Fibroblast of lung (primary cell): ENCODE measurements around the gene OSBP2. TPM values are rescaled to one million over a fixed set of nuclear protein-coding genes. Genes with fewer than 3 reads are reported as not detected.

Experiments
- DNase-seq, 2 donors: peaks; one replicate each; pipeline versions ENCODE4 v3.0.0 to v3.0.0-alpha.2; 2010; ENCODE audit warnings: low read depth in 2 of 2
- H2AFZ ChIP-seq: 2 replicates; pipeline ENCODE4 v1.5.1; 2012; ENCODE audit warnings: low read length, control low read depth, inconsistent platforms
- H3K27ac ChIP-seq: 2 replicates; pipeline ENCODE4 v1.5.1; 2011; ENCODE audit warnings: low read length, control low read depth; ENCODE audit not compliant: insufficient read depth
- H3K27me3 ChIP-seq: 2 replicates; pipeline ENCODE4 v1.5.1; 2011; ENCODE audit warnings: mild to moderate bottlenecking, low read length; ENCODE audit not compliant: control insufficient read depth, insufficient read depth
- H3K36me3 ChIP-seq: 2 replicates; pipeline ENCODE4 v1.5.1; 2011; ENCODE audit warnings: low read length; ENCODE audit not compliant: control insufficient read depth, insufficient read depth
- H3K4me1 ChIP-seq: 2 replicates; pipeline ENCODE4 v1.5.1; 2011; ENCODE audit warnings: low read length; ENCODE audit not compliant: control insufficient read depth, insufficient read depth; ENCODE audit errors: extremely low read depth
- H3K4me2 ChIP-seq: 2 replicates; pipeline ENCODE4 v1.5.1; 2011; ENCODE audit warnings: low read length, control low read depth; ENCODE audit not compliant: insufficient read depth; ENCODE audit errors: extremely low read depth
- H3K4me3 ChIP-seq, 4 experiments: fragments of 200-600 bp in 1 of 4; sonication (generic) in 1 of 4; replicated peaks in 1 of 4; 2 replicates each; pipeline ENCODE4 v1.5.1; 2011 to 2016; ENCODE audit warnings: low read length in 4 of 4, low read depth in 3 of 4, mild to moderate bottlenecking in 3 of 4, control low read depth in 2 of 4, inconsistent platforms in 1 of 4, mixed read lengths in 1 of 4; ENCODE audit not compliant: insufficient read depth in 1 of 4; ENCODE audit errors: control extremely low read depth in 1 of 4
- H3K79me2 ChIP-seq: 2 replicates; pipeline ENCODE4 v1.5.1; 2012; ENCODE audit warnings: mild to moderate bottlenecking, low read length, inconsistent platforms; ENCODE audit not compliant: control insufficient read depth, insufficient read depth
- H3K9ac ChIP-seq: 2 replicates; pipeline ENCODE4 v1.5.1; 2011; ENCODE audit warnings: mild to moderate bottlenecking, low read length, control low read depth; ENCODE audit not compliant: insufficient read depth
- H3K9me3 ChIP-seq: 2 replicates; pipeline ENCODE4 v1.5.1; 2012; ENCODE audit warnings: low read depth, low read length; ENCODE audit not compliant: control insufficient read depth, insufficient read depth
- H4K20me1 ChIP-seq: 2 replicates; pipeline ENCODE4 v1.5.1; 2011; ENCODE audit warnings: low read length; ENCODE audit not compliant: control insufficient read depth, insufficient read depth; ENCODE audit errors: extremely low read depth
- CTCF ChIP-seq, 2 donors: IDR thresholded peaks in 1 of 2; conservative IDR thresholded peaks in 1 of 2; 1 replicate in 1 of 2; 2 replicates in 1 of 2; pipeline ENCODE4 v1.5.1; 2011 to 2012; ENCODE audit warnings: low read length in 2 of 2, control low read depth in 1 of 2, inconsistent platforms in 1 of 2, low read depth in 1 of 2, mild to moderate bottlenecking in 1 of 2
- EZH2 ChIP-seq: IDR thresholded peaks from 2 replicates; pipeline ENCODE4 v1.5.1; 2012; ENCODE audit warnings: low read length, control low read depth, mild to moderate bottlenecking; ENCODE audit errors: missing control alignments
- polyA plus RNA-seq, 2 donors: library from polyadenylated mRNA; depleted of rRNA in 1 of 2; stranded (reverse) in 1 of 2; unstranded in 1 of 2; fragments of >200 nt; gene quantifications; 2 replicates each; pipeline ENCODE4 v1.2.1, GENCODE V29; 2011 to 2012; ENCODE audit warnings: missing spikeins in 1 of 2
- total RNA-seq: library from RNA; depleted of rRNA; stranded (reverse); fragments of >200 nt; gene quantifications from 2 replicates; pipeline ENCODE4 v1.2.1, GENCODE V29; 2014

The OSBP2 gene
- total and polyA plus RNA-seq, 2 donors (not counting 1 experiment from before 2014, with no cell fraction given) = 0.40 to 3.8 TPM

DNA sequence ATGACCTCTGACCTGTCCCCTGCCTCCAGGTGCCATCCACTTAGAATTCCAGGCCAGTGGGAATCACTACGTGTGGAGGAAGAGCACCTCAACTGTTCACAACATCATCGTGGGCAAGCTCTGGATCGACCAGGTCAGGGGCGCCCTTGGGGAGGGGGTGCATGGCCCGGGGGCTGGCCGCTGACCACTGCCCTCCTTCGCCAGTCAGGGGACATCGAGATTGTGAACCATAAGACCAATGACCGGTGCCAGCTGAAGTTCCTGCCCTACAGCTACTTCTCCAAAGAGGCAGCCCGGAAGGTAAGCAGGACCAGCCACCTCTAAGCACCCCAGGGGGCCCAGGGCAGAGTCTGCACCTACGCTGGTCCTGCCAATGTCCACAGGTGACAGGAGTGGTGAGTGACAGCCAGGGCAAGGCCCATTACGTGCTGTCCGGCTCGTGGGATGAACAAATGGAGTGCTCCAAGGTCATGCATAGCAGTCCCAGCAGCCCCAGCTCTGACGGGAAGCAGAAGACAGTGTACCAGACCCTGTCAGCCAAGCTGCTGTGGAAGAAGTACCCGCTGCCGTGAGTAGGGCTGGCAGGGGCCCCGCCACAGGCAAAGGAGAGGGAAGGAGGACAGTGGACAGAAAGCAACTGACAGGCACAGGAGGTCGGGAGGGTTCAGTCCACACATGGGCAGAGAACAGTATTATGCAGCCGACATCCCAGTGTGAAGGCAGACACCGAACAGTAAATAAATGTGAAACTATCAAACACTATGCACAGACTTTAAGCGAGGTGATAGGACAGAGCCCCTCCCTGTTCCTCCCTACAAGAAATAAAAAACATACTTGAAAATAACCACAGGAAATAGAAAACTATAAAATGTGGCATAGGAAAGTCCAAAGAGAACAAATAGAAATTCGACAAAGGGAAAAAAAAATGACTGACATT is 199.0 kb downstream of the OSBP2 start:
- Histone ChIP-seq H3K27ac (no peak overlapping the region), H3K9me3 (no peaks in the 10 kb centered on the region), H3K4me2 (no peak overlapping the region), H3K27me3 (no peaks in the 10 kb centered on the region), H3K79me2 (no peaks in the 10 kb centered on the region), H3K9ac (no peak overlapping the region), H3K36me3 (no peaks in the 10 kb centered on the region), H2AFZ (no peak overlapping the region), H3K4me1 (no peaks in the 10 kb centered on the region), H4K20me1 (no peaks in the 10 kb centered on the region), H3K4me3 (no peak overlapping the region)
- no peak for DNase-seq
- TF ChIP-seq CTCF (conservative IDR thresholded peaks at IDR 0.05 in 1 of 2, IDR thresholded peaks at IDR 0.05 in 1 of 2; ENCODE audit: low read depth in 1 of 2, low read length in 2 of 2) (no peak), EZH2 (no peak)

DNA sequence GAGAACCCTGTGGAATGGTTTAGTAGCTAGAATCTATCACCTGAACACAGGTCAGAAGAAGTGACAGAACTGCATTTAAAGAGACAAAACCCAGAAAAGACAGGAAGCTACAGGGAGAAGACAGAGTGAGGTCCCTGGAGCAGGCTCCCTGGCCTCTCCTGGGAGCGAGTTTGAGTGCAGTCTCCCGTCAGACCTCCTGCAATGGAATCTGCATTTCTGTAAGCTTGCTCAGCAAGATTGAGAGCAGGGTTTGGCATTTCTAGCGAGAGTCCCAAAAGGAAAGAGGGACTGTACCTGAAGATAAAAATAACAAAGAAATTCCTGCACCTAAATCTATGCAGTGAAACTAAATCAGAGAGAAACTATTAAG is 199.7 kb downstream of the OSBP2 start:
- H3K4me3 ChIP-seq = no peak overlapping the region
- no peak overlapping the region for H3K9ac ChIP-seq
- H3K27me3 ChIP-seq = no peaks in the 10 kb centered on the region
- no peak overlapping the region for H3K4me2 ChIP-seq
- no peaks in the 10 kb centered on the region for H3K9me3 ChIP-seq
- no peaks in the 10 kb centered on the region for H4K20me1 ChIP-seq
- TF ChIP-seq EZH2 (no peak), CTCF (conservative IDR thresholded peaks at IDR 0.05 in 1 of 2, IDR thresholded peaks at IDR 0.05 in 1 of 2; ENCODE audit: low read depth in 1 of 2, low read length in 2 of 2) (no peak)
- H3K79me2 ChIP-seq = no peaks in the 10 kb centered on the region
- no peaks in the 10 kb centered on the region for H3K36me3 ChIP-seq
- H3K27ac ChIP-seq = no peak overlapping the region
- no peak for DNase-seq
- H2AFZ ChIP-seq = no peak overlapping the region
- no peaks in the 10 kb centered on the region for H3K4me1 ChIP-seq

DNA sequence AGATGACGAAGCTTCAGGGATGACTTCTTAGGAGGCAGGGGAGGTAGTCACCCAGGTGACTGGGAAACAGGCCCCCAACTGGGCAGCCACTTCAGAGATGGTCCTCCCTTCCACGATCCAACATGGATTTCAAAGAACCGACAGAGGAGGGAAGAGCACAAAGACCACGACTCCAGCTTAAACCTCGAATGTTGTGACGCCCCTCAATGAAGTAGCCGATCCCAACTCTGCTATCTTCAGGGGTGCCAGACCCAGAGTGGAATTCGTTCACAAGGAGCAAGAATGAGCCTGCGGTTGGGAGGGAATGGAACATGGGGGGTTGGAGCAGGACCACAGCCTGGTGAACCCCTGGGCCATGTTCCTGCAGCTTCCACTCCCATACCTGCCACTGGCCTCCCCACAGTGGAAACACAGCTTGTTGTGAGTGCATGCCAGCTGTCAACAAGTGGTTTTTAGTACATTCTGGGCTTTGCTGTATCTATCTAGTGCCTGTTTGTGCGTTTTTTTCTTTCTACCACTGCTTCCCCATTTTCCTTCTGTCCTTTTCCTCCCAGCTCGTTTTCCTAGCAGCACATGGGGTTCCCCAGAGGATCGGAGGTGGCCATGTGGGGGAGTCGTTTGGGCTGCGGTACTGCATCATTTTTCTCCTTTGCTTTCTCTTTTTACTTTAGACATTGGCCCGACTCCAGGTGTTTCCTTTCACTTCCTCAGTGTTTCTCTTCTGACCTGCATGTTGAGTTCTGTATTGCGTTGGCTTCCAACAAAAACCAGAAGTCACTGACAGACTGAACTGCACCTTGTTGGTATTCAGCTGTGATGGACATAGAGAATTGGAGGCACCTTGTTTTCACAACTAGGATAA is 208.1 kb downstream of the OSBP2 start:
- no peaks in the 10 kb centered on the region for H3K79me2 ChIP-seq
- H3K9ac ChIP-seq = no peak overlapping the region
- H3K4me2 ChIP-seq = no peak overlapping the region
- TF ChIP-seq CTCF (conservative IDR thresholded peaks at IDR 0.05 in 1 of 2, IDR thresholded peaks at IDR 0.05 in 1 of 2; ENCODE audit: low read depth in 1 of 2, low read length in 2 of 2) (no peak), EZH2 (no peak)
- no peaks in the 10 kb centered on the region for H3K4me1 ChIP-seq
- no peaks in the 10 kb centered on the region for H4K20me1 ChIP-seq
- no peak for DNase-seq
- no peak overlapping the region for H3K27ac ChIP-seq
- no peak overlapping the region for H3K4me3 ChIP-seq
- no peak overlapping the region for H2AFZ ChIP-seq
- no peaks in the 10 kb centered on the region for H3K27me3 ChIP-seq
- no peaks in the 10 kb centered on the region for H3K9me3 ChIP-seq
- no peaks in the 10 kb centered on the region for H3K36me3 ChIP-seq
